GM15510 (cell line): ENCODE results near the gene NRCAM.

ENCODE experiments used
- POLR2A ChIP-seq: IDR thresholded peaks from 3 replicates; pipeline ENCODE4 v1.6.1; 2011; ENCODE audit warnings: borderline replicate concordance; ENCODE audit not compliant: insufficient read length; ENCODE audit errors: extremely low read depth

NRCAM gene

DNA sequence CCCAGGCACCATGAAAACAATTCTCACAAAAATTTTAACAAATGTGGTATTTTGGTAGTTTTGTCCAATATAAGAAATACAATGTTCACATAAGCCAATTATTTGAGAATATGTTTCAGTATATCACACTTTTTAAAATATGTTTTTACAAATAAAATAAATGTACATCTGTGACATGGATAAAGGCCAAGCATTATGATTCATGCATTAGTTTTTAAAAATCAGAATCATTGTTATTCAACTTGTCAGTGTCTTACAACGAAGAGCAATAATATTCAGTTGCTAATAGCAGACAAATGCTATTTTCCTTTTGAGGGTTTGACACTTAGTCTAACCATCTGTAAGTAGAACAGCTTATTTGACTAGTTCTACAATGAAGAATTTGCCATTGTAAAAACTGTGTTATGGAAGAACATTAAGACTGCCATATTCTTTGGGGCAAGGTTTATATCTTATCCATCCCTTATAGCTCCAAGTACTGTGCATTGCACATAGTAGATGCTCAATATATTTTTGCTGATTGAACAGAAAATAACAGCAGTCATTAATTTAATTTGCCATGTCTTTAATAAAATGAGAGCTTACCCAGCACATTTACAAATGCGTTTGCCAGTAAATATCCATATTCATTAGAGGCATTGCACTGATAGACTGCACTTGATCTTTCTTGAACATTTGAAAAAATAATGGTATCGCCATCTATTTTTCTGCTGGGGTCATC is 258.7 kb downstream of the NRCAM start:
- no peak for TF ChIP-seq POLR2A

DNA sequence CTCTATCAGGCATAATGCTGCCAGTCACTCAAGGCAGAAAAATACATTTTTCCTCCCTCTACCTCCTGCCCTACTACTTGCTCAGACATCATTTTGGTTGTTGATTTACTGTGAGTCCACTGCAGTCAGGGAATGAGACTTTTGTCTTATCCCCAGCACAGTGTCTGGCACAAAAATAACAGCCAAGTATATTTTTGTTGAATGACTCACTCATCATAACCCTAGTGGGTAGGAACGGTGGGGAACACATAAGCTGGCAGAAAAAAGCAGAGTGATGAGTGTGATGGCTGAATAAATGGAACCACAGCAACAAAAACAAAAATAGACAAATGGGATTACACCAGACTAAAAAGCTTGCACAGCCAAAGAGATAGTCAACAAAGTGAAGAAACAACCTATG is 260.2 kb downstream of the NRCAM start:
- TF ChIP-seq POLR2A: no peak

DNA sequence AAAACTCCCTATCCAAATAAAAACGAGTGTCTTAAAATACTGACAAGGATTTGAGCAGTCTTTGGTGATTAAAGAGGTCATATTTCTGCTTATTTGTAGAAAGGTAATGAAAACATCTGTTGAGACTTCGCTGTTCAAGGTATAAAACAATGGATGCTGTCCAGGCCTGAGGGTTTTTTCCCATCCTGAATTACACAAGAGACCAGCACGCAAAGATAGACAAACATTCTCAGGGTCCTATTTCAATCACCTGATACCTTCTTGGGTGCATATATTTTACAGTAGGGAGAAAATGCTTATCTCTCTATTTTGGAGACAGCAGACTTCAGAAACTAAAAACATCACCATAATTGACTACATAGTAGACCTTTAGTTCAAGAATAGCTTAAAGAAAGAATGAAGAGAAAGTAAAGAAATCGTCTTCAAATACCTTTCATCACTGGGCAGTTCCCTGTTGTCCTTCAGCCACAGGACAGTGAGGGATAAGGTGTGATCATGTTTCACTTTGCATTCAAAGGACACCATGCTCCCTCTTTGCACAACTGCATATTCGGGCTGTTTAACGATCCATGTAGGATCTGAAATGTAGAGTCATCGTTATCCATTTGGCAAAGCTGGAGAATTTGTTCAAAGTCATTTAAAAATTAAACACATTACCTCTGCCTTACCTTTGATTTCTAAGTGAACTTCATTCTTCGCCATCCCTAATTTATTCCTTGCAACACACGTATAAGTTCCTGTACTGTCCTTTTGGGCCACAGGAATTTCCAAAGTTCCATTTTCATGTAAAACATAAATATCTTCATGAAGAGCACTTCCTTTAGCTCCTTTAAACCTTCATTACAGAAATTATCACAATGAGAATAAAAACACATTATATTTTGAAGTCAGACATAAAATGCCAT is 262.4 kb downstream of the NRCAM start:
- no peak for TF ChIP-seq POLR2A

DNA sequence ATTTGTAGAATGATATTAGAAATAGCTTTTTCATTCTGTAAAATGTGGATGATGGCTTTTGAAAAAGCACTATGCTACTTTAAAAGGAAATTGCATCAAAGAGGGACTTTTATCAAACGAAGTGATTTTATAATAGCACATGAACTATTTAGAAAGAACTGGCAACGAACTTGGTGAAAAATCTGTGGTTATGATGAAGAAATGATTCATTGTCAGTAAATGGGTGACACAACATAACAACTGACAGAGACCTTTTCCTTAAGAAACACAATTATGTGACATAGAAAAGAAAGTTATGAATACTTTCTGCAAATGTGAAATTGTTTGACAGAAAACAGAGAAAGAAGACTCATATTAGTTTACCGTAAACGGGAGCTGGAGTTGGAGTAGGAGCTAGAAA is 265.3 kb downstream of the NRCAM start:
- TF ChIP-seq POLR2A: no peak

DNA sequence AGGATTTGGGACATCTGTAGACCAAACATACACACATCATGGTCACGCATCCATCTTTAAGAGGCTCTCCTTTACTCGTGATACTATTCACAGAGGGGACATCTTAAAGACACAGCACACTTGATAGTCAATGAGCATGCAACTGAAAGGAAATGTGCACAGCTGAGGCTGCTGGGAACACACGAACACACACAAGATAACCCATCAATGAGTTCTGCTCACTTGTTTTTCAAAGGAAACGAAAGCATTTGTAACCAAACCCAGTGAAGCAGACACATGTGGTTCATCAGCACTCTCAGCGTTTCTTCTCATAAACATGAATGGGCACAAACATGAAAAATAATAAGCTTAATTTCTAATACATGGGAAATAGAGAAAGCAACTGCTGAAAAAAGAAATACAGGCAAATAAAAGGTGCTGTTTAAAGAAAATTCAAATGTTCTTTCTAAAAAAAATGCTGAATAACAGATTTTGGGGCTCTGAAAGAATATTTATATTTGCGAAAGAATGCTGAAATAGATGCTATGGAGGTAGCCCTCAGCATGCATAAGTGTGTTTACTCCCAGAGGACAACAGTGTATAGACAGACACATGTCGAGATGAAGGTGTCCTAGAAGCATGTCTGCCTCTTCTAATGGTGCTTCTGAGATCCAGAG is 266.4 kb downstream of the NRCAM start:
- TF ChIP-seq POLR2A: no peak

DNA sequence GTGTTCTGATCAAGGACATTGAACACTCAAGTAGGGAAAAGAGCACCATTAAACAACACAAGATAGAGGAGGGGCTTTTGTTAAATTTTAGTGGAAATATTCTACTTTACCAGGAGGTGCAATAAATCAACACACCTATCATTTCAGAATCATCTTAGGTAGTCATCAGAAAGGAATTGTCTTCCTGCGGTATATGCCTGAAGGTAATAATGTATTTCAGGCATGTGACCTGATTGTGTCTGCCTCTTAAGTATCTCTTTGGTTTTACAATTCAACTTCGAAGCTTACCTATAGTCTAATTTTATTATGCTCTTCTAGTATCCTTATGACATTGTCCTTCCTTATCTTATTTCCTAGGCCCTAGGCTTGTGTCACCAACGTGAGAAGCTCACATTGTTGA is 267.5 kb downstream of the NRCAM start:
- TF ChIP-seq POLR2A: no peak

DNA sequence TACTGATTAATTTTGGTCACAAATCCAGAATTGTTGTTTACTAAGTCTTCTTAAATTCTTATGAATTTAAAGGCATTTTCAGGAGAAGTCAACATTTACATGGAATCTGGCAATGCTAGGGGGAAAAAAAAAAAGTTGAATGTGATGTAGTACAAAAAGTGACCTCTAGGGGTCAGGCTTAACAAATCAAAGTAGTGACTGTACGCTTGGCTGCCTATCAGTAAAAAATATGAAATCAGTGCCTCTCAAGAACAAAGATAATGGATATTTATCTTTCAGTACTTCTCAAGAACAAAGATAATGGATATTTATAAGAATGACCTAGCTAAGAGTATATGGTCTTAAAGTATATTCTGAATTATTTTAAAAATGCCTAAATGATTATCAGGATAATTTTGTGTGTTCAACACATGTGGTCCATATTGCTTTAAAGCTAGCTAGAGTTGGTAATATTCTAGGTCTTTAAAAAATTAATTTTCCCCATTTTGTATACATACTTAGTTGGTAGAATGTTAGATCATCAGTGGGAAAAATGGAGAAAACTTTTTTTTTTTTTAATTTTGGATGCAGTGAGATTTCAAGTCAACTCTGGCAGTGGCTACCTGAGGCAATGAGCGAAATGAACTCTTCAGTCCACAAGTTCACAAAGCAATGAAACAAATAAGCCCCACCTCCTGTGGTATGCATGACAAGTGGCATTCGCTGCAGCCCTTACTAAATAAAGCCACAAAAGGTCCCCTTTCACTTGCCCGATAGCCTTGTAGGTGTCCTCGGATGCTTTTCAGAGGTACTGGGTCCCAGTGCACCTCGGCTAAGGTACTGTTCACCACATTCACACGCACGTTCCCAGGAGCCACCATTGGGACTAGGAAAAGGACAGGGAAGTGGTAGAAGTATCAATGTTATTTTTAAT is 274.9 kb downstream of the NRCAM start:
- TF ChIP-seq POLR2A: no peak

DNA sequence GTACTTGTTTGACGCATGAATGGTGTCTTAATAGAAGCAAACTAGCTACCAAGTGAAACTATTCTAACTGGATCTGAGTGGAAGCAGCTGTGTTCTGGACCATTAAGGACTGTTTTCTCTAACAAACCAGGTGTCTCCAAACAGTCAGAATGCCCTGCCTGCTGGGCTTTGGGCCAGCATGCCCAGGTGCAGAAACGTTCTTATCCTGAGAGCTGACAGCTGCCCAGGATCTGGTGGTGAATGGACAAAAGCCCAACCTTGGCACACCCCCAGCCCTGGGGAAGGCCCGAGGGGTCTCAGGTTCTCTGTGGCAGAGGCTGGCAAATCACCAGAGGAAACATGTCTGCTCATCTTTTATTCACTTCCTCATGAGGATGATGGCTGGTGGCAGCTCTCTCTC is 277.8 kb downstream of the NRCAM start:
- no peak for TF ChIP-seq POLR2A

DNA sequence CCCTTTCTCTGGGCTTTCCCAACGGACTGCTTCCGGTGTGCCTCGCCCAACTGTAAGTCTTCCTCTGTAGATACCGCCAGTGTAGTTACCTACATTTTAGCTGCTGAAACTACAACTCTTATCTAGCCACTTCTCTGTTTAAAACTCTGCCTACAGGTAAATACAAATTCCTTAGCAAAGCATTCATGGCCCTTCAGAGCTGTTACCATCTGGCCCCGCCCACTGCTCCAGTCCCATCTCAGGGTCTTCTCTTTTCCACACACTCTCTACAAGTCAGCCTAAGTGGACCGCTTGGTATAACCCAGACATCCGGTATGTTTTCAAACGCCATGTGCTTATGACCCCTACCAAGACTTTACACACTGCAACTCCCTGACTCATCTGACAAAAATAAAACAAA is 285.1 kb downstream of the NRCAM start:
- TF ChIP-seq POLR2A: no peak

DNA sequence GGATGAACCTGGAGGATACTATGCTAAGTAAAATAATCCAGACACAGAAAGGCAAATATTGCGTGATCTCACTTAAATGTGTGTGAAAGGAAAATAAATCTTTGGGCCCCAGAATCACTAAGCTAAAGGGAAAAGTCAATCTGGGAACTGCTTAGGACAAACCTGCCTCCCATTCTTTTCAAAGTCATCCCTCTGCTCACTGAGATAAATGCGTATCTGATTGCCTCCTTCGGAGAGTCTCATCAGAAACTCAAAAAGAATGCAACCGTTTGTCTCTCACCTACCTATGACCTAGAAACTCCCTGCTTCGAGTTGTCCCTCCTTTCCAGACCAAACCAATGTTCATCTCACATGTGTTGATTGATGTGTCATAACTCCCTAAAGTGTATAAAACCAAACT is 286.0 kb downstream of the NRCAM start:
- no peak for TF ChIP-seq POLR2A

DNA sequence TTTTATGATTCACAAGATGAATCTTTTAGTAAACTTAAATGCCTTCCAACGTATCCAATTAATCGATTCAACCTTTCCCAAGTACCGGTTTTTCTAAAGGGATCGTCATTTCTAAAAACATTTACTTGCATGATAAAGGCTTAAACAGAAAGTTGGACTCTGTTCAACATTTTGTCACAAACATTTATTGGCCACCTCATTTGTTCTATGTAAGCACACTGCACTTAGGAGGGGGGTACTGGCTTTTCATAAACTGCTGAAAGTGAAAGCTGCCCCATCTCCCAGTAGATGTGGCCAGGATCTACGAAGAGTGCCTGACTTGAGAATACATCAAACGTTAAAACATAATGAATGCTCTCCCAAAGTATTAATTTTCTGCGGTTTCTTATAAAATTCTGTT is 288.8 kb downstream of the NRCAM start:
- TF ChIP-seq POLR2A: no peak

DNA sequence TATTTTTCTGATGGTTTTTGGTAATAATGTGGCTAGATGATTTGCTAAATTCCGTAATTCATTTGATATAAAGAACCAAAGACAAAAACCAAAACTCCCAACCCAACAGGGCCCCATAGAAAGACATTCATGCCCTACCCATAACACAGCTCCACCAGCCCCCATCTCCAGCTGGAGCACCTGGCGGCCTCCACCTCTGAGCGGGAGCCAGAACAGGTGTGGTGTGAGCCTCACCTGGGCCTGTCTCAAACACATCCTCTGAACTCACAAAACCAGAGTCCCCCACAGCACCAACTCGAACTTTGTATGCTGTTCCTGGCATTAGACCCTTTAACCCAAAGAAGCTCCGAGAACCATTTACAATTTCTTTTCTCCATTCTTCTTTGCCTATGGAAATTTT is 289.5 kb downstream of the NRCAM start:
- no peak for TF ChIP-seq POLR2A

DNA sequence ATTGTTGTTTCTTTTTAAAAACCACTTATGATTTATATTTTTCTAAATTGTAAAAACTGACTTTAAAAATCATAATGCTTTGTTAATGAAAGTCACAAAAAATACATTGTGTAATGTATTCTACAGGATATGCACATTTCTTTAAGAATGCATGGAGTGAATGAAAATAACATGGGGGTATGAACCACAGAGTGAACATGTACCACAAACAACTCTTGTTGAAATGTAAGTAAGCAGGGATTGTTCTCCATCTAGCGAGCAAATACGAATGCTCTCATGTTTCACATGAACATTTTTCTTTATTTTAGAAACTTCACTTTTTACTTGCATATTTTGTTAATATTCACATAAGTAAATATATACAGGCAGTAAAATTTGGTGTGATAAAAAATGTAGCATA is 290.5 kb downstream of the NRCAM start:
- TF ChIP-seq POLR2A: no peak

DNA sequence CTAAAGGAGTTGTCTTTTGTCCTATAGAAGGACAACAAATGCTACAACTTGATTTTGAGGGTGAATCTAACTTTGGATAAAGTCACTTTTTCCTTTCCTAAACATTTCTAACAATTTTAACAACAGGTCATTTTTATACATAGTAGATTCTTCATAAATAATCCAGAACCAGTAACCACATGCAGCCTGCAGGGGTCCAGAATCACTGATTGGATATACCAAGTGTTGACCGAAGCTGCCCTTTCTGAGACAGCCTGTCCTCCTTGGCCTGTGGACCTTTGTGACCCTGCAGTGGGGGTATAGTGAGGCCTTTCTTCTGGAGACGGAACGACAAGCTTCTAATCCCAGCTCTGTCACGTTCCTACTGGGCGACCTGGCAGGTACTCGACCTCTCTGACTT is 291.3 kb downstream of the NRCAM start:
- no peak for TF ChIP-seq POLR2A
